Karpas-422 (cell line): ENCODE data around the gene KCNK7. TPM values are rescaled to one million over a fixed set of nuclear protein-coding genes. Genes with fewer than 3 reads are reported as not detected.

ENCODE experiments used
- DNase-seq: peaks from one replicate; pipeline ENCODE4 v3.0.0-alpha.2; 2015
- H2AFZ ChIP-seq: fragments of 200-600 bp; sonication (generic); 2 replicates; pipeline ENCODE4 v1.6.1; 2014; ENCODE audit warnings: antibody characterized with exemption, low read length, mixed read lengths
- H3K27ac ChIP-seq: fragments of 200-600 bp; sonication (generic); 2 replicates; pipeline ENCODE4 v1.5.1; 2014; ENCODE audit warnings: mild to moderate bottlenecking, low read length, moderate library complexity
- H3K27me3 ChIP-seq: fragments of 200-600 bp; sonication (generic); 2 replicates; pipeline ENCODE4 v1.6.1; 2014; ENCODE audit warnings: low read length, mixed read lengths
- H3K36me3 ChIP-seq: fragments of 200-600 bp; sonication (generic); 2 replicates; pipeline ENCODE4 v1.6.1; 2014; ENCODE audit warnings: low read length, mixed read lengths; ENCODE audit not compliant: insufficient read depth
- H3K4me1 ChIP-seq: fragments of 200-600 bp; sonication (generic); 2 replicates; pipeline ENCODE4 v1.6.1; 2014; ENCODE audit warnings: mild to moderate bottlenecking, low read length, mixed read lengths
- H3K4me2 ChIP-seq: fragments of 200-600 bp; sonication (generic); 2 replicates; pipeline ENCODE4 v1.6.1; 2014; ENCODE audit warnings: low read length, low read depth, mild to moderate bottlenecking; ENCODE audit not compliant: poor library complexity, severe bottlenecking
- H3K4me3 ChIP-seq: fragments of 200-600 bp; sonication (generic); 2 replicates; pipeline ENCODE4 v1.5.1; 2014; ENCODE audit warnings: mild to moderate bottlenecking, antibody characterized with exemption, low read length, mixed read lengths
- H3K79me2 ChIP-seq: fragments of 200-600 bp; sonication (generic); 2 replicates; pipeline ENCODE4 v1.6.1; 2014; ENCODE audit warnings: mild to moderate bottlenecking, low read length, mixed read lengths
- H3K9ac ChIP-seq: fragments of 200-600 bp; sonication (generic); 2 replicates; pipeline ENCODE4 v1.6.0; 2014; ENCODE audit warnings: low read length
- H3K9me2 ChIP-seq: fragments of 200-600 bp; sonication (generic), shearing (Covaris generic); replicated peaks from 2 replicates; pipeline ENCODE4 v1.6.0; 2014; ENCODE audit warnings: mild to moderate bottlenecking, low read length, moderate library complexity; ENCODE audit not compliant: insufficient read depth
- H3K9me3 ChIP-seq: fragments of 300-700, 200-600 bp; sonication (generic); 2 replicates; pipeline ENCODE4 v1.6.1; 2014; ENCODE audit warnings: low read length, mixed read lengths
- H4K20me1 ChIP-seq: fragments of 200-600 bp; sonication (generic); 2 replicates; pipeline ENCODE4 v1.6.1; 2014; ENCODE audit warnings: mild to moderate bottlenecking, antibody characterized with exemption, low read length, low read depth; ENCODE audit not compliant: insufficient read depth
- total RNA-seq: library from RNA; depleted of rRNA; stranded (reverse); fragments of >200 nt; shearing (Covaris generic); gene quantifications from 2 replicates; pipeline ENCODE4 v1.2.3, GENCODE V29; 2014; ENCODE audit warnings: low replicate concordance

KCNK7 gene
- total RNA-seq, 1 experiment from 2014 or later = 0.48 TPM

- Histone ChIP-seq H2AFZ (no peak overlapping the region), H3K4me2 (no peak overlapping the region), H3K27me3 (no peaks in the 10 kb centered on the region), H3K9me3 (no peaks in the 10 kb centered on the region), H3K36me3 (no peaks in the 10 kb centered on the region), H3K9ac (no peak overlapping the region), H3K4me3 (no peak overlapping the region), H3K79me2 (no peaks in the 10 kb centered on the region), H4K20me1 (no peaks in the 10 kb centered on the region), H3K4me1 (peaks cover 12% of the 10 kb centered on the region), H3K27ac (no peak overlapping the region), H3K9me2 (no peaks in the 10 kb centered on the region)
- DNase-seq = no peak
These were observed 2.7 kb upstream of the KCNK7 start for GRCh38 chr11:65598258-65598699.

GRCh38 chr11:65596520-65596919 lies 920 bp upstream of the KCNK7 start:
- H3K4me1 ChIP-seq = peaks cover 12% of the 10 kb centered on the region
- H3K79me2 ChIP-seq = no peaks in the 10 kb centered on the region
- H2AFZ ChIP-seq = no peak overlapping the region
- no peaks in the 10 kb centered on the region for H3K9me2 ChIP-seq
- H3K4me2 ChIP-seq = no peak overlapping the region
- no peaks in the 10 kb centered on the region for H3K9me3 ChIP-seq
- no peaks in the 10 kb centered on the region for H4K20me1 ChIP-seq
- DNase-seq = no peak
- no peak overlapping the region for H3K9ac ChIP-seq
- no peaks in the 10 kb centered on the region for H3K36me3 ChIP-seq
- no peaks in the 10 kb centered on the region for H3K27me3 ChIP-seq
- no peak overlapping the region for H3K27ac ChIP-seq
- H3K4me3 ChIP-seq = no peak overlapping the region

DNA sequence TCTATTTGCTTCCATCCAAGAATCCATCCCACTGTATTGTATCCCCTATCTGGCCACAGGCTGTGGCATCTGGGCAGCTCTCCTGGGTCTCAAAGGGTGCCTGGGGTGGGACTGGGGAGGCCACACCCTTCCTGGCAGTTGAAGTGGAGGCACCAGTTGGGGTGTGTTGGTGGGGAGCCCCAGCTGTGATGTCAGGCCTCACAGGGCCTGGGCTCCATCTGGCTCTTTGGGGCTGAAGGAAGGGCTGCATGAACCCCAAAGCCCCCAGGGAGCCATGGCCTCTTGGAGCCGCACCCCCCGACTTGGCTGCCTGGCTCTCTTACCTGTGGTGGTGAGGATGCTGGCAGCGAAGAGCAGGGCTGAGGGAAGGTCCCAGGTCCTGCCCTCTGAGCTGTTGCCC lies 469 bp downstream of the KCNK7 start:
- Histone ChIP-seq H3K9me2 (no peaks in the 10 kb centered on the region), H3K27me3 (no peaks in the 10 kb centered on the region), H3K9me3 (no peaks in the 10 kb centered on the region), H4K20me1 (no peaks in the 10 kb centered on the region), H3K4me3 (no peak overlapping the region), H3K4me2 (no peak overlapping the region), H3K27ac (no peak overlapping the region; the same call in 1 of the 2 replicates), H2AFZ (no peak overlapping the region), H3K79me2 (no peaks in the 10 kb centered on the region), H3K9ac (0 out of 2 replicates have a peak overlapping the region, but pooled peaks have one; percentile 30), H3K4me1 (peaks cover 12% of the 10 kb centered on the region), H3K36me3 (no peaks in the 10 kb centered on the region)
- peak; percentile 52 for DNase-seq

DNA sequence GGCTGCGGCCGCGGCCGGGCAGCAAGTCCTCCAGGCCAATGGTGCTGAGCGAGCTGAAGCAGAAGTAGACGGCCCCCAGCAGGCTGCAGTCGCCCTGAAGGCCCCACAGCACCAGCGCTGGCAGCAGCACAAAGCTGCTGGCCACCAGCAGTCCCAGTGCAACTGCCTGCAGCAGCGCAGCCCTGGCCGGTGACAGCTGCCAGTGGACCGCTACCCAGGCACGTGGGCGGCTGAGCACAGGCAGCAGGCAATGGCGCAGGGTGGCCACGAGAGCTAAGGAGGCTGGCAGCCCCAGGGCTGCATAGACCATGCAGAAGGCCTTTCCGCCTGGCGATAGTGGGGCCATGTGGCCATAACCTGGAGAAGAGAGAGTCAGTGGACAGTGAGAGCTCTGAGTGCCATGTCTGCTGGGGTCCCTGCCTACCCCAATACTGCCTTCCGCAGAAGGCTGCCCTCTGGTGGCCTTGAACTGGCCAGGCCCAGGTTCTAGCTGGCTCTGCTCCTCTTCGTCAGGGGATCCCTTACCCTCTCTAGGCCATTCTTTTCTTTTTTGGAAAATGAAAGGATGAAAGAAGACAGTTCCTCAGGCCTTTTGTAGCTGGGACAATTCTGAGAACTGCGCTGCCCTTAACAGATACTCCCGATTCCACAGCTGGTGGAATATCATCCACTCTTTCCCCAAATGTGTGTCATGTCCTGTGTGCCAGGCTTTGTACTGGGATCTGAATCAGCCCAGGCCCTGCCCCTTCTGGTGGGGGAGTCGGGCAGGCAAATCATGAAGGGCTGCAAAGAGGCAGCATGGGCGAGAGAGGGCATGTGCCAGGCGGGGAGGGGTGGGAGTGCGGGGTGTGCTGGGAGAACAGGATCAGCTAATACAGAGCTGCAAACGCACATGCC lies 1.8 kb downstream of the KCNK7 start:
- Histone ChIP-seq H3K4me2 (no peak overlapping the region), H3K4me3 (no peak overlapping the region), H3K9me2 (no peaks in the 10 kb centered on the region), H3K27ac (no peak overlapping the region), H3K4me1 (peaks cover 14% of the 10 kb centered on the region), H3K36me3 (no peaks in the 10 kb centered on the region), H4K20me1 (no peaks in the 10 kb centered on the region), H3K79me2 (no peaks in the 10 kb centered on the region), H3K27me3 (no peaks in the 10 kb centered on the region), H3K9me3 (no peaks in the 10 kb centered on the region), H2AFZ (no peak overlapping the region), H3K9ac (no peak overlapping the region)
- DNase-seq = peak; percentile 78

DNA sequence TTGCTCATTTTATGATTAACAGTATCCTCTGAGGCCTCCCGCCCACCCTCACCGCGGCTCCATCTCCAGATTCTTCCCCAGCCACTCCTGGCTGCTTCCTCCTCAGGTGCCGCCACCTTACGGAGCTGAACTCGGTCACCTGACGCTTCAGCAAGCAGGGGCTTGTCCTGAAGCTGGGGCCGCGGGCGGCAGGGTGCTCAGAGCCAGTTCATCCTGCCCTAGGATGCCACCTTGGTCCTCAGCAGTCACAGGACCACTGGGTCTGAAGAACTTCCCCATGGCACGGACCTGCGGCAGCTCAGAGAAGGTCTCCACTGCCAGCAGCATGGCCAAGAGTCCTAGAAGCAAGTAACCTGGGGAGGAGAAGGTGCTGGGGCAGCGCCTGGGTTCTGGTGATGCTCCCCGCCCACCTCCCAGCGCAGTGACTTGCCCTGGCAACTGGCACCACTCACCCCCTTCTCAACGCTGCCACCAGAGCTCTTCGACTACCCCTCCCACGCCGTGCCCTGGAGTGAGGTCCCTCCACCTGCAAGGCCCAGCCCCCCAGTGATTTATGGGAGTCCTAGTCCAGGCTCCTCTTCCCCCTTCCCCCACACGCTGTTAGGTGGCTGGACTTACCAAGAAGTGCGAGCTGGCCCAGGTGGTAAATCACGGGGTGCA lies 2.6 kb downstream of the KCNK7 start:
- Histone ChIP-seq H3K9me2 (no peaks in the 10 kb centered on the region), H3K27me3 (no peaks in the 10 kb centered on the region), H3K4me2 (no peak overlapping the region), H2AFZ (no peak overlapping the region), H3K79me2 (no peaks in the 10 kb centered on the region), H3K4me3 (no peak overlapping the region), H3K9ac (no peak overlapping the region), H3K4me1 (peaks cover 22% of the 10 kb centered on the region), H4K20me1 (no peaks in the 10 kb centered on the region), H3K27ac (no peak overlapping the region), H3K9me3 (no peaks in the 10 kb centered on the region), H3K36me3 (no peaks in the 10 kb centered on the region)
- no peak for DNase-seq

DNA sequence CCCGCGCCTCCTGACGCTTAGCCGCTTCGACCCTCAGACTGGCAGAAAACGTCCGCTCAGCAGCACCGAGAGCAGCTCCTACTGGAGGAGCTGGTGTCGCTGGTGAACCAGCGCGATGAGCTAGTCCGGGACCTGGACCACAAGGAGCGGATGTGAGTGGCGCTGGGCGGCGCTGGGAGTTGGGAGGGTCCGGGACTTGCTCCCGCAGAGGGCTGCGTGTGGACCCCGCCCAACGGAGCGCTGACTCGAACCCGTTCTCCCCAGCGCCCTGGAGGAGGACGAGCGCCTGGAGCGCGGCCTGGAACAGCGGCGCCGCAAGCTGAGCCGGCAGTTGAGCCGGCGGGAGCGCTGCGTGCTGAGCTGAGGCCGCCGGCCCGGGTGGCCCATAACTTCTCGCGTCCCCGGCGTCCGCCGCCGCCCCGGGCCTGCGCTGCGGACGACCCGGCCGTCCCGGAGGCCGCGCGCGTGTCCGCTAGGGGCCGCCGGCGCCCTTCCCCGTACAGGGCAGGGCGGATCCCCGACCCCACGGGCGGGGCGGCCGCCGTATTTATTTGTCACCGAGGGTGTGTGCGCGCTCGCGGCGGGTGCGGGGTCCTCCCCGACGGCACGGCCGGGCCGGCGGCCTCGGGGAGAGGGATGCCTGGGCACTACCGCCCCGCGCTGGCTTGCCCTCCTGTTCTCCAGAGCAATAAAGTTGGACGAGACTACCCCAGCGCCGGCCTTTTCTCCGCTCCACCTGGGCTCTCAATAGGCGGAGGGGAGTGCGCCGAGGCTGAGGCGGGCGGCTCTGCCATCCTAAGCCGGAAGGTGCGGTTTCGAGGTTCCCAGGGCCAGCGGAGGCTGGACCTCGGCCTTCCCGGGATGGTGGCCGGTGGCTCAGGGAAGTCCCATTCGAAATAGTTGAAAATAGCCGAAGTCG lies 3.4 kb downstream of the KCNK7 start:
- no peak overlapping the region for H2AFZ ChIP-seq
- no peak overlapping the region for H3K4me3 ChIP-seq
- H3K9ac ChIP-seq = no peak overlapping the region
- DNase-seq = no peak
- H3K79me2 ChIP-seq = no peaks in the 10 kb centered on the region
- no peaks in the 10 kb centered on the region for H3K27me3 ChIP-seq
- no peaks in the 10 kb centered on the region for H3K36me3 ChIP-seq
- H3K27ac ChIP-seq = no peak overlapping the region
- H3K4me2 ChIP-seq = no peak overlapping the region
- H3K4me1 ChIP-seq = peaks cover 29% of the 10 kb centered on the region
- H4K20me1 ChIP-seq = no peaks in the 10 kb centered on the region
- H3K9me2 ChIP-seq = no peaks in the 10 kb centered on the region
- no peaks in the 10 kb centered on the region for H3K9me3 ChIP-seq

DNA sequence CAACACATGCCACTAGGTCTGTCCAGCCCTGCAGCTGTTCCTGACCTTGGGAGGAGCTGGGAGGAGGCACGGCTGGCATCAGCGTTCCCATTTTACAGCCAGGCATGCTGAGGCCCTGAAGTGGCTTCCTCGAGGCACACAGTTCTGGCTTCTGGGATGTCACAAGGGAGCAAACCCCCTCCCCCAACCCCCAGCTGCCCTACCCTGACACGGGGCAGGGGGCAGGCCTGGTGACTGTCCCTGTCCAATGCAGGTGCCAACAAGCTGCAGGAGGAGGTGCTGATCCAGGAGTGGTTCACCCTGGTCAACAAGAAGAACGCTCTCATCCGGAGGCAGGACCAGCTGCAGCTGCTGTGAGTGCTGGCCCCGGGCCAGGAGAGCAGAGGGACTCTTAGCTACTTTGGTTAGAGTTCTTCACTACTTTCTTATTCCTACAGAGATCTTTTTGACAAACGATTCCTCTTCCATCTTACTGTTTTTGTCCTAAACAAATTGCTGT lies 5.3 kb downstream of the KCNK7 start:
- Histone ChIP-seq H3K9me3 (no peaks in the 10 kb centered on the region), H3K9me2 (no peaks in the 10 kb centered on the region), H3K27ac (no peak overlapping the region), H3K9ac (no peak overlapping the region), H4K20me1 (no peaks in the 10 kb centered on the region), H2AFZ (no peak overlapping the region), H3K27me3 (no peaks in the 10 kb centered on the region), H3K36me3 (no peaks in the 10 kb centered on the region), H3K4me2 (no peak overlapping the region), H3K4me1 (peaks cover 30% of the 10 kb centered on the region), H3K79me2 (no peaks in the 10 kb centered on the region), H3K4me3 (no peak overlapping the region)
- DNase-seq = no peak
